H1 (cell line): ENCODE data around the gene SPC24. TPM values are rescaled to one million over a fixed set of nuclear protein-coding genes. Genes with fewer than 3 reads are reported as not detected.

Source experiments
- CTCF ChIA-PET: fragments of 300-600 bp; sonication (Branson Sonifier 250); formaldehyde crosslinking; loops from one replicate; lab custom pipeline; 2021; ENCODE audit not compliant: partially characterized antibody; lab: Charles Lee
- POLR2A ChIA-PET: fragments of 300-600 bp; sonication (Branson Sonifier 250); formaldehyde crosslinking; loops from one replicate; lab custom pipeline; 2021; ENCODE audit warnings: inconsistent platforms; ENCODE audit not compliant: partially characterized antibody; lab: Charles Lee
- DNase-seq, 2 experiments: peaks; one replicate each; pipeline versions ENCODE4 v3.0.0 to v3.0.0-alpha.2; 2010 to 2022; ENCODE audit warnings: low spot score in 2 of 2, low read depth in 1 of 2, mixed read lengths in 1 of 2
- FAIRE-seq: peaks from 2 replicates; lab custom pipeline; 2011; peaks lifted over from hg19 to GRCh38; lab: Jason Lieb, UNC
- H2AFZ ChIP-seq: 2 replicates; pipeline ENCODE4 v1.8.1; 2012; ENCODE audit warnings: low read length, inconsistent platforms
- H2AK5ac ChIP-seq: 2 replicates; pipeline ENCODE4 v1.6.1; 2013; ENCODE audit warnings: low read depth, low read length
- H2BK120ac ChIP-seq: replicated peaks from 2 replicates; pipeline ENCODE3; 2013; ENCODE audit warnings: low read depth, low read length, inconsistent platforms
- H2BK12ac ChIP-seq: 2 replicates; pipeline ENCODE4 v1.6.1; 2013; ENCODE audit warnings: low read depth, low read length
- H2BK15ac ChIP-seq: 2 replicates; pipeline ENCODE4 v1.6.1; 2013; ENCODE audit warnings: low read length
- H2BK20ac ChIP-seq: 2 replicates; pipeline ENCODE4 v1.6.1; 2013; ENCODE audit warnings: low read length
- H2BK5ac ChIP-seq: 2 replicates; pipeline ENCODE4 v1.6.1; 2013; ENCODE audit warnings: low read depth, low read length
- H3K14ac ChIP-seq: 2 replicates; pipeline ENCODE4 v1.6.1; 2013; ENCODE audit warnings: inconsistent platforms; ENCODE audit not compliant: insufficient read length
- H3K18ac ChIP-seq: 2 replicates; pipeline ENCODE4 v1.6.1; 2013; ENCODE audit warnings: low read length; ENCODE audit errors: extremely low read depth
- H3K23ac ChIP-seq: 2 replicates; pipeline ENCODE4 v1.6.1; 2013; ENCODE audit warnings: inconsistent platforms; ENCODE audit not compliant: insufficient read length
- H3K23me2 ChIP-seq: 2 replicates; pipeline ENCODE4 v1.6.1; 2013; ENCODE audit warnings: low read depth, low read length
- H3K27ac ChIP-seq: 2 replicates; pipeline ENCODE4 v1.6.1; 2011; ENCODE audit warnings: low read depth, low read length, inconsistent platforms
- H3K27me3 ChIP-seq, 4 experiments: replicated peaks in 1 of 4; 1 replicate in 1 of 4; 2 replicates in 3 of 4; pipeline versions ENCODE4 v1.6.1 to v1.8.1; 2011 to 2013; ENCODE audit warnings: low read length in 3 of 4, mild to moderate bottlenecking in 3 of 4, inconsistent platforms in 2 of 4, mixed read lengths in 2 of 4, moderate library complexity in 1 of 4; ENCODE audit not compliant: control insufficient read depth in 3 of 4, insufficient read depth in 3 of 4; ENCODE audit errors: extremely low read depth in 1 of 4
- H3K36me3 ChIP-seq, 4 experiments: 2 replicates each; pipeline versions ENCODE4 v1.6.1 to v1.8.1; 2011 to 2013; ENCODE audit warnings: mild to moderate bottlenecking in 4 of 4, low read length in 3 of 4, moderate library complexity in 2 of 4, control low read depth in 1 of 4, inconsistent platforms in 1 of 4; ENCODE audit not compliant: insufficient read depth in 4 of 4, control insufficient read depth in 2 of 4
- H3K4ac ChIP-seq: replicated peaks from 2 replicates; pipeline ENCODE3; 2013; ENCODE audit warnings: low read length, low read depth, mixed read lengths, inconsistent platforms; ENCODE audit not compliant: insufficient read length
- H3K4me1 ChIP-seq, 4 experiments: replicated peaks in 1 of 4; 1 replicate in 1 of 4; 2 replicates in 3 of 4; pipeline versions ENCODE4 v1.6.1 to v1.8.1; 2011 to 2013; ENCODE audit warnings: low read length in 3 of 4, inconsistent platforms in 2 of 4, mixed read lengths in 1 of 4; ENCODE audit not compliant: insufficient read depth in 4 of 4, control insufficient read depth in 3 of 4
- H3K4me2 ChIP-seq, 2 experiments: 2 replicates each; pipeline versions ENCODE4 v1.6.1 to v1.8.1; 2011 to 2013; ENCODE audit warnings: low read depth in 2 of 2, low read length in 2 of 2, control low read depth in 1 of 2, inconsistent platforms in 1 of 2, mild to moderate bottlenecking in 1 of 2; ENCODE audit not compliant: insufficient read depth in 1 of 2
- H3K4me3 ChIP-seq, 4 experiments: fragments of 200-600, 300-600 bp in 1 of 4; sonication (generic), shearing (Covaris generic), sonication (Bioruptor Twin) in 1 of 4; 2 replicates each; pipeline versions ENCODE4 v1.5.1 to v1.8.1; 2011 to 2016; ENCODE audit warnings: low read length in 4 of 4, low read depth in 3 of 4, control low read depth in 2 of 4, inconsistent platforms in 2 of 4, mild to moderate bottlenecking in 2 of 4, mixed read lengths in 1 of 4, moderate library complexity in 1 of 4; ENCODE audit not compliant: insufficient read depth in 2 of 4; ENCODE audit errors: extremely low read depth in 1 of 4
- H3K56ac ChIP-seq: replicated peaks from 2 replicates; pipeline ENCODE3; 2013; ENCODE audit warnings: low read depth, mild to moderate bottlenecking, mixed read lengths, low read length, inconsistent platforms; ENCODE audit not compliant: insufficient read length
- H3K79me1 ChIP-seq: 2 replicates; pipeline ENCODE4 v1.6.1; 2013; ENCODE audit warnings: low read depth, low read length, control low read depth
- H3K79me2 ChIP-seq, 2 experiments: 2 replicates each; pipeline versions ENCODE4 v1.6.1 to v1.8.1; 2012 to 2013; ENCODE audit warnings: low read length in 2 of 2, mild to moderate bottlenecking in 2 of 2, inconsistent platforms in 1 of 2; ENCODE audit not compliant: insufficient read depth in 2 of 2, control insufficient read depth in 1 of 2
- H3K9ac ChIP-seq, 4 experiments: replicated peaks in 1 of 4; 1 replicate in 1 of 4; 2 replicates in 3 of 4; pipeline versions ENCODE4 v1.6.1 to v1.8.1; 2011 to 2013; ENCODE audit warnings: low read depth in 3 of 4, low read length in 3 of 4, control low read depth in 2 of 4, mild to moderate bottlenecking in 2 of 4, moderate library complexity in 2 of 4, inconsistent platforms in 1 of 4; ENCODE audit errors: extremely low read depth in 1 of 4
- H3K9me3 ChIP-seq, 2 experiments: 2 replicates each; pipeline versions ENCODE4 v1.6.1 to v1.8.1; 2012 to 2013; ENCODE audit warnings: mild to moderate bottlenecking in 2 of 2, moderate library complexity in 2 of 2, control low read depth in 1 of 2, inconsistent platforms in 1 of 2, low read depth in 1 of 2, low read length in 1 of 2, mixed read lengths in 1 of 2; ENCODE audit not compliant: insufficient read depth in 2 of 2
- H4K20me1 ChIP-seq, 2 experiments: replicated peaks in 1 of 2; 2 replicates each; pipeline versions ENCODE3 to v1.8.1; 2011 to 2013; ENCODE audit warnings: inconsistent platforms in 2 of 2, low read length in 2 of 2, mild to moderate bottlenecking in 1 of 2; ENCODE audit not compliant: insufficient read depth in 2 of 2, control insufficient read depth in 1 of 2
- H4K5ac ChIP-seq: 2 replicates; pipeline ENCODE4 v1.6.1; 2013; ENCODE audit warnings: low read length, low read depth, mixed read lengths, inconsistent platforms; ENCODE audit not compliant: insufficient read length
- H4K8ac ChIP-seq: 2 replicates; pipeline ENCODE4 v1.8.0; 2013; ENCODE audit warnings: mild to moderate bottlenecking, moderate library complexity, low read length, inconsistent platforms; ENCODE audit not compliant: insufficient read depth; ENCODE audit errors: extremely low read depth
- H4K91ac ChIP-seq: replicated peaks from 2 replicates; pipeline ENCODE3; 2013; ENCODE audit warnings: low read length, mixed read lengths, inconsistent platforms; ENCODE audit not compliant: insufficient read length
- CBX8 ChIP-seq: fragments of 300-800, 300-1000 bp; sonication (generic); IDR thresholded peaks from 2 replicates; pipeline ENCODE4 v1.7.1; 2016; ENCODE audit warnings: low read depth, low read length, borderline replicate concordance
- CEBPB ChIP-seq: IDR thresholded peaks from 2 replicates; pipeline ENCODE4 v1.6.1; 2012; ENCODE audit warnings: low read depth, low read length
- CHD2 ChIP-seq: IDR thresholded peaks from 2 replicates; pipeline ENCODE4 v1.6.1; 2012; ENCODE audit warnings: low read length, improper control_type of control experiment
- E2F6 ChIP-seq: IDR thresholded peaks from 2 replicates; pipeline ENCODE4 v1.6.1; 2012; ENCODE audit warnings: inconsistent platforms
- EZH2 ChIP-seq: fragments of 200-600 bp; sonication (generic); IDR thresholded peaks from 2 replicates; pipeline ENCODE4 v1.7.1; 2012; ENCODE audit warnings: low read depth, mild to moderate bottlenecking, moderate library complexity, low read length, inconsistent platforms; ENCODE audit not compliant: severe bottlenecking
- HDAC2 ChIP-seq, 2 experiments: fragments of 300-600 bp in 1 of 2; sonication (generic) in 1 of 2; IDR thresholded peaks; 2 replicates each; pipeline ENCODE4 v1.6.1; 2011 to 2012; ENCODE audit warnings: low read depth in 2 of 2, low read length in 2 of 2, mild to moderate bottlenecking in 2 of 2, moderate library complexity in 2 of 2, borderline replicate concordance in 1 of 2, inconsistent platforms in 1 of 2
- KDM5A ChIP-seq: fragments of 200-600 bp; IDR thresholded peaks from 2 replicates; pipeline ENCODE4 v1.7.1; 2012; ENCODE audit warnings: mild to moderate bottlenecking, low read length, inconsistent platforms, mixed read lengths
- RXRA ChIP-seq: IDR thresholded peaks from 2 replicates; pipeline ENCODE4 v1.6.1; 2011; ENCODE audit warnings: low read depth, mild to moderate bottlenecking, low read length, moderate library complexity; ENCODE audit not compliant: insufficient read depth
- SIN3A ChIP-seq, 2 experiments: IDR thresholded peaks in 1 of 2; conservative IDR thresholded peaks in 1 of 2; 2 replicates each; pipeline ENCODE4 v1.6.1; 2011 to 2012; ENCODE audit warnings: low read length in 2 of 2, improper control_type of control experiment in 1 of 2, low read depth in 1 of 2, mild to moderate bottlenecking in 1 of 2
- SRF ChIP-seq: IDR thresholded peaks from 2 replicates; pipeline ENCODE4 v1.6.1; 2011; ENCODE audit warnings: mild to moderate bottlenecking, low read depth, low read length, moderate library complexity
- WGBS, 2 experiments: shearing (Covaris generic) in 1 of 2; methylation state at CpG; one replicate each; pipeline versions ENCODE4 v1.1.6 to v1.1.7; 2013 to 2015; ENCODE audit warnings: low lambda C conversion rate in 2 of 2, mixed read lengths in 2 of 2, inconsistent platforms in 1 of 2, low coverage in 1 of 2, missing lambda C conversion rate in 1 of 2; ENCODE audit not compliant: insufficient replicate concordance in 2 of 2, insufficient coverage in 1 of 2, insufficient read length in 1 of 2; ENCODE audit errors: extremely low coverage in 1 of 2, missing lambda C conversion rate in 1 of 2; 5-methylcytosine and 5-hydroxymethylcytosine counted together
- polyA plus RNA-seq, 7 experiments: library from polyadenylated mRNA; depleted of rRNA in 3 of 7; stranded (reverse) in 5 of 7; unstranded in 2 of 7; fragments of >200 nt in 5 of 7; fragments of 200-250 nt in 2 of 7; gene quantifications; 1 replicate in 5 of 7; 2 replicates in 1 of 7; 4 replicates in 1 of 7; pipeline versions ENCODE4 v1.2.1 to v1.2.3, GENCODE V29; 2011 to 2013; ENCODE audit warnings: missing spikeins in 2 of 7, mixed read lengths in 2 of 7
- total RNA-seq: library from RNA; stranded (reverse); fragmentation: NEBNext Ultra II Directional; extraction: Animal tissue kit (Norgen Biotek cat#: 25700); gene quantifications from 2 replicates; pipeline ENCODE4 v1.2.1, GENCODE V29; 2021

Gene SPC24
- total and polyA plus RNA-seq, 2 of the 8 experiments (the other 6 are each of a cell fraction or from before 2014, with no cell fraction given), result 17.7 to 42.4 TPM

GRCh38 chr19:11108746-11109145, 46.8 kb downstream of the SPC24 start:
- Histone ChIP-seq H4K8ac (no peak overlapping the region), H2BK5ac (no peak overlapping the region), H2AFZ (no peak overlapping the region), H3K23me2 (no peaks in the 10 kb centered on the region), H3K79me2 (peaks cover 0 to 6% of the 10 kb centered on the region in 2 experiments; a peak in 2 of 4 replicates), H3K4me3 (no peak overlapping the region), H2AK5ac (no peak overlapping the region), H3K36me3 (peaks cover 57 to 95% (median 83%) of the 10 kb centered on the region in 4 experiments), H2BK120ac (no peak overlapping the region), H3K9me3 (no peaks in the 10 kb centered on the region), H3K27ac (no peak overlapping the region), H2BK20ac (no peak overlapping the region), H4K91ac (no peak overlapping the region), H4K5ac (no peak overlapping the region), H3K14ac (no peak overlapping the region), H3K23ac (no peak overlapping the region), H3K18ac (no peak overlapping the region), H3K56ac (no peak overlapping the region), H3K4me2 (no peak overlapping the region), H3K27me3 (no peaks in the 10 kb centered on the region), H3K4ac (no peak overlapping the region), H3K4me1 (no peaks in the 10 kb centered on the region; a peak in 1 of 7 replicates), H2BK15ac (no peak overlapping the region), H3K79me1 (peaks cover 4% of the 10 kb centered on the region; the same call in 1 of the 2 replicates), H2BK12ac (no peak overlapping the region)
- no peak for DNase-seq
- 95% methylated on average over 6 of the region's 6 CpGs; no CpG with 5 or more reads in 1 of the 2 experiments for WGBS, 2 experiments
- CTCF ChIA-PET, result interaction anchor here (1.0 to 1.1 kb wide), 3 partner anchors 13 to 126 kb away, joined by 3 read pairs; no protein-coding TSS in a partner anchor
- no peak for FAIRE-seq
- POLR2A ChIA-PET, result interaction anchor here (0.6 kb wide), 2 partner anchors 12 to 801 kb away, joined by 3 read pairs; no protein-coding TSS in a partner anchor
- no peak for TF ChIP-seq SIN3A (conservative IDR thresholded peaks at IDR 0.05 in 1 of 2, IDR thresholded peaks at IDR 0.05 in 1 of 2; ENCODE audit: low read depth in 1 of 2, low read length in 2 of 2)
- TF ChIP-seq CHD2, result no peak
- TF ChIP-seq KDM5A, result no peak
- no peak for TF ChIP-seq SRF
- no peak for TF ChIP-seq CBX8
- TF ChIP-seq CEBPB, result no peak
- TF ChIP-seq EZH2, result no peak
- no peak for TF ChIP-seq RXRA
- TF ChIP-seq E2F6, result no peak
- no peak for TF ChIP-seq HDAC2 (IDR thresholded peaks at IDR 0.05; ENCODE audit: borderline replicate concordance in 1 of 2, low read depth in 2 of 2, low read length in 2 of 2)
- TF ChIP-seq, all 59 proteins: peak for 0
- no peak overlapping the region for H3K9ac ChIP-seq
- peaks cover 8 to 31% of the 10 kb centered on the region in 2 experiments for H4K20me1 ChIP-seq
